Liver (tissue), 9 donors: ENCODE results near the gene REL. TPM values are rescaled to one million over a fixed set of nuclear protein-coding genes. Genes with fewer than 3 reads are reported as not detected.
A peak's percentile ranks its signal among the peaks of the same experiment; 100 is the strongest.

Experiments
- DNase-seq: peaks from one replicate; pipeline ENCODE4 v3.0.0-alpha.2; 2017; ENCODE audit warnings: low spot score
- H3K27ac ChIP-seq, 2 donors: one replicate each; pipeline ENCODE4 v1.7.0; 2013; ENCODE audit warnings: inconsistent platforms in 2 of 2, low read length in 2 of 2, control low read depth in 1 of 2, low read depth in 1 of 2, mild to moderate bottlenecking in 1 of 2
- H3K27me3 ChIP-seq, 4 donors: one replicate each; pipeline versions ENCODE4 v1.6.1 to v1.7.0; 2013; ENCODE audit warnings: low read length in 3 of 4, inconsistent platforms in 1 of 4, mild to moderate bottlenecking in 1 of 4, moderate library complexity in 1 of 4; ENCODE audit not compliant: control insufficient read depth in 4 of 4, insufficient read depth in 4 of 4
- H3K36me3 ChIP-seq, 4 donors: one replicate each; pipeline versions ENCODE4 v1.6.1 to v1.7.0; 2013; ENCODE audit warnings: low read length in 3 of 4, mild to moderate bottlenecking in 3 of 4, low read depth in 1 of 4, moderate library complexity in 1 of 4; ENCODE audit not compliant: control insufficient read depth in 4 of 4, insufficient read depth in 3 of 4
- H3K4me1 ChIP-seq, 4 donors: one replicate each; pipeline versions ENCODE4 v1.6.1 to v1.7.0; 2013; ENCODE audit warnings: low read length in 3 of 4, mild to moderate bottlenecking in 3 of 4, moderate library complexity in 1 of 4; ENCODE audit not compliant: control insufficient read depth in 4 of 4, insufficient read depth in 4 of 4
- H3K4me3 ChIP-seq, 3 donors: one replicate each; pipeline versions ENCODE4 v1.6.1 to v1.7.0; 2013; ENCODE audit warnings: low read length in 3 of 3, control low read depth in 1 of 3, low read depth in 1 of 3, mild to moderate bottlenecking in 1 of 3
- H3K9ac ChIP-seq, 2 donors: one replicate each; pipeline ENCODE4 v1.7.0; 2013; ENCODE audit warnings: low read length in 2 of 2, mild to moderate bottlenecking in 2 of 2, moderate library complexity in 2 of 2, control low read depth in 1 of 2, low read depth in 1 of 2
- H3K9me3 ChIP-seq, 4 donors: one replicate each; pipeline versions ENCODE4 v1.6.1 to v1.7.0; 2013; ENCODE audit warnings: low read length in 3 of 4; ENCODE audit not compliant: control insufficient read depth in 4 of 4
- EGR1 ChIP-seq, 2 donors: IDR thresholded peaks; 2 replicates each; pipeline ENCODE4 v1.6.1; 2016 to 2018; ENCODE audit warnings: antibody characterized with exemption in 2 of 2, low read depth in 2 of 2
- FOXA1 ChIP-seq: IDR thresholded peaks from 2 replicates; pipeline ENCODE4 v1.6.1; 2016; ENCODE audit warnings: antibody characterized with exemption
- FOXA2 ChIP-seq: IDR thresholded peaks from 2 replicates; pipeline ENCODE4 v1.6.1; 2016; ENCODE audit warnings: antibody characterized with exemption
- GABPA ChIP-seq, 2 donors: IDR thresholded peaks in 1 of 2; conservative IDR thresholded peaks in 1 of 2; 2 replicates each; pipeline ENCODE4 v1.6.1; 2016; ENCODE audit warnings: antibody characterized with exemption in 2 of 2, mild to moderate bottlenecking in 1 of 2, moderate library complexity in 1 of 2
- HNF4A ChIP-seq, 2 donors: conservative IDR thresholded peaks; 2 replicates each; pipeline ENCODE4 v1.6.1; 2016; ENCODE audit warnings: antibody characterized with exemption in 2 of 2, mild to moderate bottlenecking in 2 of 2
- HNF4G ChIP-seq: IDR thresholded peaks from 2 replicates; pipeline ENCODE4 v1.6.1; 2016; ENCODE audit warnings: antibody characterized with exemption
- JUND ChIP-seq, 2 donors: IDR thresholded peaks; 2 replicates each; pipeline ENCODE4 v1.6.1; 2016; ENCODE audit warnings: antibody characterized with exemption in 2 of 2
- NR2F2 ChIP-seq: IDR thresholded peaks from 2 replicates; pipeline ENCODE4 v1.6.1; 2016; ENCODE audit warnings: antibody characterized with exemption
- RAD21 ChIP-seq, 2 donors: IDR thresholded peaks; 2 replicates each; pipeline ENCODE4 v1.6.1; 2016; ENCODE audit warnings: antibody characterized with exemption in 2 of 2, mild to moderate bottlenecking in 2 of 2
- RXRA ChIP-seq, 2 donors: IDR thresholded peaks; 2 replicates each; pipeline ENCODE4 v1.6.1; 2017 to 2018; ENCODE audit warnings: antibody characterized with exemption in 2 of 2, mild to moderate bottlenecking in 1 of 2
- SP1 ChIP-seq: IDR thresholded peaks from 2 replicates; pipeline ENCODE4 v1.6.1; 2018; ENCODE audit warnings: antibody characterized with exemption, mild to moderate bottlenecking
- TAF1 ChIP-seq: conservative IDR thresholded peaks from 2 replicates; pipeline ENCODE4 v1.6.1; 2016; ENCODE audit warnings: antibody characterized with exemption, mild to moderate bottlenecking
- YY1 ChIP-seq: IDR thresholded peaks from 2 replicates; pipeline ENCODE4 v1.6.1; 2016; ENCODE audit warnings: antibody characterized with exemption, mild to moderate bottlenecking
- WGBS: extraction: QIAGEN DNeasy Blood & Tissue Kit; methylation state at CpG from one replicate; pipeline ENCODE4 v1.1.7; 2013; 5-methylcytosine and 5-hydroxymethylcytosine counted together
- polyA plus RNA-seq, 2 donors: library from polyadenylated mRNA; stranded (reverse) in 1 of 2; unstranded in 1 of 2; fragments of 200-250 nt in 1 of 2; fragments of >200 nt in 1 of 2; fragmentation: Nextera tagmentation in 1 of 2; extraction: Ambion mirVana in 1 of 2; gene quantifications; one replicate each; pipeline versions ENCODE4 v1.2.1 to v1.2.3, GENCODE V29; 2013 to 2015
- total RNA-seq, 2 donors: library from RNA; depleted of rRNA; stranded (reverse); fragments of >200 nt; gene quantifications; one replicate each; pipeline ENCODE4 v1.2.3, GENCODE V29; 2014
- TF ChIP-seq, protein P1 (sequence below): fragments of 150-350 bp; IDR thresholded peaks from 2 replicates; pipeline ENCODE4 v1.5.1; 2017; ENCODE audit warnings: improper control_type of control experiment, low read depth, low read length; ENCODE audit not compliant: missing input control
- TF ChIP-seq, protein P2 (sequence below): IDR thresholded peaks from 2 replicates; pipeline ENCODE4 v1.6.1; 2016; ENCODE audit warnings: antibody characterized with exemption
- TF ChIP-seq, protein P3 (sequence below): IDR thresholded peaks from 2 replicates; pipeline ENCODE4 v1.6.1; 2016; ENCODE audit warnings: antibody characterized with exemption
- TF ChIP-seq, protein P4 (sequence below): IDR thresholded peaks from 2 replicates; pipeline ENCODE4 v1.6.1; 2016; ENCODE audit warnings: antibody characterized with exemption, mild to moderate bottlenecking
- TF ChIP-seq, protein P5 (sequence below): IDR thresholded peaks from 2 replicates; pipeline ENCODE4 v1.6.1; 2016; ENCODE audit warnings: antibody characterized with exemption
- donor health status: healthy.
- donor health status: healthy.
- donor health status: healthy.
- donor health status: healthy.
- donor health status: healthy.

The REL gene
- total and polyA plus RNA-seq, 4 donors, result 1.1 to 7.0 (median 4.4) TPM

DNA sequence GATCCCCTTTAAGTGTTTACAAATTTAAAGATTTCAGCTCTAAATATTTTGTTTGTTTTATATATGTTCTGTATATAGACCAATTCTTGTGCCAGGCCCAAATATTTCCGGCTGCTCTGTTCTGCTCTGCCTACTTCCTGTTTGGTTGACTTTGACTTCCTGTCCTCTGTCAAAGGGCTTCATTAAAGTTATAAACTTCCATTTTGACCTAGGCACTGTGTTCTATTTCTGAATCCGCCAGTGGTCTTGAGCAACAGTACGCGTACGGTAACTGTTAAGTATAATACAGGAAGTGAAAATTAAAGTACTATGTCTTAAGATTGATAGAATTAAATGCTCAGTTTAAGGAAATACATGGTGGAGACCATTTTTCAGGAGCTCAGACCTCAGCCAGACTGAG is 13.5 kb upstream of the REL start:
- no peak overlapping the region for H3K4me3 ChIP-seq
- 66% methylated on average over 5 of the region's 5 CpGs for WGBS
- no peak for TF ChIP-seq HNF4G
- TF ChIP-seq TAF1, result peak; percentile 22
- peak; percentile 71 to 75 for TF ChIP-seq GABPA (IDR thresholded peaks at IDR 0.05 in 1 of 2, conservative IDR thresholded peaks at IDR 0.05 in 1 of 2)
- TF ChIP-seq HNF4A (conservative IDR thresholded peaks at IDR 0.05), result no peak
- TF ChIP-seq, protein P1, sequence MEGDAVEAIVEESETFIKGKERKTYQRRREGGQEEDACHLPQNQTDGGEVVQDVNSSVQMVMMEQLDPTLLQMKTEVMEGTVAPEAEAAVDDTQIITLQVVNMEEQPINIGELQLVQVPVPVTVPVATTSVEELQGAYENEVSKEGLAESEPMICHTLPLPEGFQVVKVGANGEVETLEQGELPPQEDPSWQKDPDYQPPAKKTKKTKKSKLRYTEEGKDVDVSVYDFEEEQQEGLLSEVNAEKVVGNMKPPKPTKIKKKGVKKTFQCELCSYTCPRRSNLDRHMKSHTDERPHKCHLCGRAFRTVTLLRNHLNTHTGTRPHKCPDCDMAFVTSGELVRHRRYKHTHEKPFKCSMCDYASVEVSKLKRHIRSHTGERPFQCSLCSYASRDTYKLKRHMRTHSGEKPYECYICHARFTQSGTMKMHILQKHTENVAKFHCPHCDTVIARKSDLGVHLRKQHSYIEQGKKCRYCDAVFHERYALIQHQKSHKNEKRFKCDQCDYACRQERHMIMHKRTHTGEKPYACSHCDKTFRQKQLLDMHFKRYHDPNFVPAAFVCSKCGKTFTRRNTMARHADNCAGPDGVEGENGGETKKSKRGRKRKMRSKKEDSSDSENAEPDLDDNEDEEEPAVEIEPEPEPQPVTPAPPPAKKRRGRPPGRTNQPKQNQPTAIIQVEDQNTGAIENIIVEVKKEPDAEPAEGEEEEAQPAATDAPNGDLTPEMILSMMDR, result no peak
- TF ChIP-seq, protein P2, sequence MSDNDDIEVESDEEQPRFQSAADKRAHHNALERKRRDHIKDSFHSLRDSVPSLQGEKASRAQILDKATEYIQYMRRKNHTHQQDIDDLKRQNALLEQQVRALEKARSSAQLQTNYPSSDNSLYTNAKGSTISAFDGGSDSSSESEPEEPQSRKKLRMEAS, result peak; percentile 51
- peak; percentile 37 for TF ChIP-seq SP1
- TF ChIP-seq JUND (IDR thresholded peaks at IDR 0.05), result no peak
- TF ChIP-seq, protein P3, sequence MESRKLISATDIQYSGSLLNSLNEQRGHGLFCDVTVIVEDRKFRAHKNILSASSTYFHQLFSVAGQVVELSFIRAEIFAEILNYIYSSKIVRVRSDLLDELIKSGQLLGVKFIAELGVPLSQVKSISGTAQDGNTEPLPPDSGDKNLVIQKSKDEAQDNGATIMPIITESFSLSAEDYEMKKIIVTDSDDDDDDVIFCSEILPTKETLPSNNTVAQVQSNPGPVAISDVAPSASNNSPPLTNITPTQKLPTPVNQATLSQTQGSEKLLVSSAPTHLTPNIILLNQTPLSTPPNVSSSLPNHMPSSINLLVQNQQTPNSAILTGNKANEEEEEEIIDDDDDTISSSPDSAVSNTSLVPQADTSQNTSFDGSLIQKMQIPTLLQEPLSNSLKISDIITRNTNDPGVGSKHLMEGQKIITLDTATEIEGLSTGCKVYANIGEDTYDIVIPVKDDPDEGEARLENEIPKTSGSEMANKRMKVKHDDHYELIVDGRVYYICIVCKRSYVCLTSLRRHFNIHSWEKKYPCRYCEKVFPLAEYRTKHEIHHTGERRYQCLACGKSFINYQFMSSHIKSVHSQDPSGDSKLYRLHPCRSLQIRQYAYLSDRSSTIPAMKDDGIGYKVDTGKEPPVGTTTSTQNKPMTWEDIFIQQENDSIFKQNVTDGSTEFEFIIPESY, result no peak
- TF ChIP-seq YY1, result peak; percentile 60
- TF ChIP-seq, protein P4, sequence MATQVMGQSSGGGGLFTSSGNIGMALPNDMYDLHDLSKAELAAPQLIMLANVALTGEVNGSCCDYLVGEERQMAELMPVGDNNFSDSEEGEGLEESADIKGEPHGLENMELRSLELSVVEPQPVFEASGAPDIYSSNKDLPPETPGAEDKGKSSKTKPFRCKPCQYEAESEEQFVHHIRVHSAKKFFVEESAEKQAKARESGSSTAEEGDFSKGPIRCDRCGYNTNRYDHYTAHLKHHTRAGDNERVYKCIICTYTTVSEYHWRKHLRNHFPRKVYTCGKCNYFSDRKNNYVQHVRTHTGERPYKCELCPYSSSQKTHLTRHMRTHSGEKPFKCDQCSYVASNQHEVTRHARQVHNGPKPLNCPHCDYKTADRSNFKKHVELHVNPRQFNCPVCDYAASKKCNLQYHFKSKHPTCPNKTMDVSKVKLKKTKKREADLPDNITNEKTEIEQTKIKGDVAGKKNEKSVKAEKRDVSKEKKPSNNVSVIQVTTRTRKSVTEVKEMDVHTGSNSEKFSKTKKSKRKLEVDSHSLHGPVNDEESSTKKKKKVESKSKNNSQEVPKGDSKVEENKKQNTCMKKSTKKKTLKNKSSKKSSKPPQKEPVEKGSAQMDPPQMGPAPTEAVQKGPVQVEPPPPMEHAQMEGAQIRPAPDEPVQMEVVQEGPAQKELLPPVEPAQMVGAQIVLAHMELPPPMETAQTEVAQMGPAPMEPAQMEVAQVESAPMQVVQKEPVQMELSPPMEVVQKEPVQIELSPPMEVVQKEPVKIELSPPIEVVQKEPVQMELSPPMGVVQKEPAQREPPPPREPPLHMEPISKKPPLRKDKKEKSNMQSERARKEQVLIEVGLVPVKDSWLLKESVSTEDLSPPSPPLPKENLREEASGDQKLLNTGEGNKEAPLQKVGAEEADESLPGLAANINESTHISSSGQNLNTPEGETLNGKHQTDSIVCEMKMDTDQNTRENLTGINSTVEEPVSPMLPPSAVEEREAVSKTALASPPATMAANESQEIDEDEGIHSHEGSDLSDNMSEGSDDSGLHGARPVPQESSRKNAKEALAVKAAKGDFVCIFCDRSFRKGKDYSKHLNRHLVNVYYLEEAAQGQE, result no peak
- no peak for TF ChIP-seq FOXA2
- TF ChIP-seq NR2F2, result no peak
- no peak for TF ChIP-seq RXRA (IDR thresholded peaks at IDR 0.05)
- no peak for TF ChIP-seq EGR1 (IDR thresholded peaks at IDR 0.05; ENCODE audit: low read depth in 2 of 2)
- TF ChIP-seq RAD21 (IDR thresholded peaks at IDR 0.05), result peak in 1 of 2 donors; percentile 10
- no peak for TF ChIP-seq FOXA1
- TF ChIP-seq, protein P5, sequence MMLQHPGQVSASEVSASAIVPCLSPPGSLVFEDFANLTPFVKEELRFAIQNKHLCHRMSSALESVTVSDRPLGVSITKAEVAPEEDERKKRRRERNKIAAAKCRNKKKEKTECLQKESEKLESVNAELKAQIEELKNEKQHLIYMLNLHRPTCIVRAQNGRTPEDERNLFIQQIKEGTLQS, result no peak
- H3K36me3 ChIP-seq, result no peaks in the 10 kb centered on the region
- no peak overlapping the region for H3K27ac ChIP-seq
- H3K9ac ChIP-seq, result no peak overlapping the region
- no peaks in the 10 kb centered on the region for H3K27me3 ChIP-seq
- no peak for DNase-seq
- H3K4me1 ChIP-seq, result no peaks in the 10 kb centered on the region
- peaks cover 0 to 1% (median 0%) of the 10 kb centered on the region in 4 donors for H3K9me3 ChIP-seq
